HCT116 (cell line): Measurements from ENCODE around the gene TBL1X. TPM values are rescaled to one million over a fixed set of nuclear protein-coding genes. Genes with fewer than 3 reads are reported as not detected.

ENCODE experiments used
- ATAC-seq: fragments of 200-7000 bp; cut with Tn5 transposase; 2 replicates; pipeline ENCODE4 v1.9.1; 2020; ENCODE audit warnings: mild to moderate bottlenecking, moderate library complexity
- BruUV-seq: library from RNA; stranded (reverse); fragments of 400-500 nt; replicated peaks from 2 replicates; lab custom pipeline; 2021; lab: Mats Ljungman, UMichigan
- CTCF ChIA-PET: fragments of 300-600 bp; sonication (Branson Sonifier 250); formaldehyde crosslinking; loops from one replicate; lab custom pipeline; 2021; ENCODE audit warnings: antibody characterized with exemption; lab: Charles Lee
- POLR2A ChIA-PET: fragments of 300-600, 350-600 bp; sonication (Branson Sonifier 250); formaldehyde crosslinking; loops from one replicate; lab custom pipeline; 2021; ENCODE audit warnings: antibody characterized with exemption; lab: Charles Lee
- RAD21 ChIA-PET, 2 experiments: fragments of 300-600 bp; sonication (Branson Sonifier 250); formaldehyde crosslinking; loops; one replicate each; lab custom pipeline; 2023; ENCODE audit warnings: low total read pairs in 2 of 2; ENCODE audit not compliant: uncharacterized antibody in 2 of 2, unreplicated experiment in 2 of 2, low non-redundant PET in 1 of 2; lab: Charles Lee
- DNase-seq: peaks from one replicate; pipeline ENCODE4 v3.0.0-alpha.2; 2010; ENCODE audit warnings: low read depth, low spot score
- H2AFZ ChIP-seq: fragments of 200-600 bp; shearing (Covaris generic), sonication (generic); 2 replicates; pipeline ENCODE4 v1.6.1; 2017; ENCODE audit warnings: low read depth, mixed run types, mixed read lengths, antibody characterized with exemption, low read length; ENCODE audit not compliant: poor library complexity, severe bottlenecking
- H3K27ac ChIP-seq: 2 replicates; pipeline ENCODE4 v1.5.1; 2012; ENCODE audit warnings: low read depth, low read length
- H3K27me3 ChIP-seq: fragments of 200-600 bp; sonication (generic); 2 replicates; pipeline ENCODE4 v1.6.1; 2016; ENCODE audit warnings: mixed run types, low read length, mixed read lengths; ENCODE audit not compliant: insufficient read depth
- H3K36me3 ChIP-seq, 2 experiments: fragments of 200-500 bp in 1 of 2; fragments of 200-600 bp in 1 of 2; sonication (Bioruptor generic) in 1 of 2; sonication (generic) in 1 of 2; 2 replicates each; pipeline versions ENCODE4 v1.5.1 to v1.6.1; 2014 to 2016; ENCODE audit warnings: low read length in 2 of 2, inconsistent platforms in 1 of 2, mixed read lengths in 1 of 2, mixed run types in 1 of 2; ENCODE audit not compliant: insufficient read depth in 2 of 2, control insufficient read depth in 1 of 2
- H3K4me1 ChIP-seq, 2 experiments: fragments of 200-600 bp in 1 of 2; sonication (generic) in 1 of 2; 2 replicates each; pipeline versions ENCODE4 v1.5.1 to v1.6.1; 2012 to 2017; ENCODE audit warnings: low read length in 2 of 2, inconsistent platforms in 1 of 2, mild to moderate bottlenecking in 1 of 2, mixed read lengths in 1 of 2, mixed run types in 1 of 2, moderate library complexity in 1 of 2; ENCODE audit not compliant: insufficient read depth in 2 of 2, control insufficient read depth in 1 of 2
- H3K4me2 ChIP-seq: fragments of 200-600 bp; sonication (generic); 2 replicates; pipeline ENCODE4 v1.6.1; 2017; ENCODE audit warnings: mixed run types, low read length, mixed read lengths
- H3K4me3 ChIP-seq, 2 experiments: fragments of 200-600 bp in 1 of 2; sonication (generic) in 1 of 2; replicated peaks in 1 of 2; 2 replicates each; pipeline ENCODE4 v1.5.1; 2011 to 2016; ENCODE audit warnings: low read length in 2 of 2, control low read depth in 1 of 2, low read depth in 1 of 2, mild to moderate bottlenecking in 1 of 2, mixed read lengths in 1 of 2, mixed run types in 1 of 2
- H3K79me2 ChIP-seq: fragments of 200-600 bp; sonication (generic); 2 replicates; pipeline ENCODE4 v1.6.1; 2017; ENCODE audit warnings: mild to moderate bottlenecking, mixed run types, low read length, moderate library complexity, mixed read lengths; ENCODE audit not compliant: insufficient read depth
- H3K9ac ChIP-seq: fragments of 200-600 bp; sonication (generic); 2 replicates; pipeline ENCODE4 v1.6.1; 2016; ENCODE audit warnings: low read length, mixed read lengths
- H3K9me2 ChIP-seq: fragments of 200-600 bp; sonication (generic), shearing (Covaris generic); 2 replicates; pipeline ENCODE4 v1.6.1; 2017; ENCODE audit warnings: mixed run types, mild to moderate bottlenecking, moderate library complexity; ENCODE audit not compliant: insufficient read depth
- H3K9me3 ChIP-seq, 2 experiments: fragments of 200-500 bp in 1 of 2; fragments of 200-600 bp in 1 of 2; sonication (Bioruptor generic) in 1 of 2; sonication (generic) in 1 of 2; 2 replicates each; pipeline ENCODE4 v1.6.1; 2014 to 2017; ENCODE audit warnings: low read length in 2 of 2, mixed read lengths in 2 of 2, inconsistent platforms in 1 of 2, low read depth in 1 of 2, mild to moderate bottlenecking in 1 of 2, mixed run types in 1 of 2, moderate library complexity in 1 of 2; ENCODE audit not compliant: control insufficient read depth in 1 of 2, insufficient read depth in 1 of 2
- H4K20me1 ChIP-seq: fragments of 200-600 bp; sonication (generic), shearing (Covaris generic); 2 replicates; pipeline ENCODE4 v1.6.1; 2017; ENCODE audit warnings: mixed run types, mild to moderate bottlenecking, moderate library complexity; ENCODE audit not compliant: insufficient read depth
- CBX3 ChIP-seq: IDR thresholded peaks from 2 replicates; pipeline ENCODE4 v1.6.1; 2012; ENCODE audit warnings: low read depth
- EGR1 ChIP-seq: IDR thresholded peaks from 2 replicates; pipeline ENCODE4 v1.6.1; 2012; ENCODE audit warnings: low read depth
- ELF1 ChIP-seq: IDR thresholded peaks from 2 replicates; pipeline ENCODE4 v1.6.1; 2012; ENCODE audit warnings: low read depth, borderline replicate concordance
- FOSL1 ChIP-seq: IDR thresholded peaks from 2 replicates; pipeline ENCODE4 v1.6.1; 2012; ENCODE audit warnings: low read depth
- JUND ChIP-seq: IDR thresholded peaks from 2 replicates; pipeline ENCODE4 v1.6.1; 2012
- POLR2A ChIP-seq: IDR thresholded peaks from 2 replicates; pipeline ENCODE4 v1.7.0; 2011; ENCODE audit warnings: borderline replicate concordance; ENCODE audit not compliant: insufficient read depth, insufficient read length; ENCODE audit errors: extremely low read depth
- POLR2AphosphoS5 ChIP-seq: IDR thresholded peaks from 2 replicates; pipeline ENCODE4 v1.6.1; 2011; ENCODE audit warnings: mild to moderate bottlenecking, low read depth, low read length, moderate library complexity
- RAD21 ChIP-seq: IDR thresholded peaks from 2 replicates; pipeline ENCODE4 v1.6.1; 2012; ENCODE audit warnings: low read depth, mild to moderate bottlenecking
- SIN3A ChIP-seq: IDR thresholded peaks from 2 replicates; pipeline ENCODE4 v1.6.1; 2012; ENCODE audit warnings: low read depth
- SRF ChIP-seq: IDR thresholded peaks from 2 replicates; pipeline ENCODE4 v1.6.1; 2012; ENCODE audit warnings: low read depth
- TCF7L2 ChIP-seq: IDR thresholded peaks from 2 replicates; pipeline ENCODE4 v1.7.0; 2011; ENCODE audit warnings: borderline replicate concordance, inconsistent platforms; ENCODE audit not compliant: insufficient read depth, insufficient read length; ENCODE audit errors: extremely low read depth
- ZBTB33 ChIP-seq: IDR thresholded peaks from 2 replicates; pipeline ENCODE4 v1.6.1; 2011; ENCODE audit warnings: mild to moderate bottlenecking, low read length, moderate library complexity; ENCODE audit not compliant: insufficient replicate concordance; ENCODE audit errors: extremely low read depth
- ZFX ChIP-seq: fragments of 450-650 bp; IDR thresholded peaks from 2 replicates; pipeline ENCODE4 v1.6.1; 2017
- ZNF274 ChIP-seq: fragments of 200-500 bp; sonication (Bioruptor generic); IDR thresholded peaks from 2 replicates; pipeline ENCODE4 v1.6.1; 2014; ENCODE audit warnings: mild to moderate bottlenecking, low read depth, low read length, inconsistent platforms
- intact Hi-C: fragments of 100-400 bp; cut with micrococcal nuclease; formaldehyde crosslinking; loops from 2 replicates; pipeline ENCODE4 v1.10.0; 2022
- total RNA-seq: library from RNA; stranded (reverse); gene quantifications from one replicate; pipeline ENCODE4 v1.2.1, GENCODE V29; 2021; ENCODE audit not compliant: unreplicated experiment
- TF ChIP-seq, protein P1 (sequence below): IDR thresholded peaks from 2 replicates; pipeline ENCODE4 v1.6.1; 2012
- TF ChIP-seq, protein P2 (sequence below), 3 experiments: fragments of 200-600 bp in 1 of 3; sonication (generic) in 1 of 3; IDR thresholded peaks in 2 of 3; conservative IDR thresholded peaks in 1 of 3; 2 replicates each; pipeline ENCODE4 v1.5.1; 2012 to 2017; ENCODE audit warnings: low read depth in 2 of 3, low read length in 2 of 3, antibody characterized with exemption in 1 of 3, borderline replicate concordance in 1 of 3, control low read depth in 1 of 3, mild to moderate bottlenecking in 1 of 3, mixed read lengths in 1 of 3, mixed run types in 1 of 3, moderate library complexity in 1 of 3; ENCODE audit not compliant: insufficient read depth in 1 of 3

Gene TBL1X
- total RNA-seq, 1 experiment from 2014 or later = 37.8 TPM

DNA sequence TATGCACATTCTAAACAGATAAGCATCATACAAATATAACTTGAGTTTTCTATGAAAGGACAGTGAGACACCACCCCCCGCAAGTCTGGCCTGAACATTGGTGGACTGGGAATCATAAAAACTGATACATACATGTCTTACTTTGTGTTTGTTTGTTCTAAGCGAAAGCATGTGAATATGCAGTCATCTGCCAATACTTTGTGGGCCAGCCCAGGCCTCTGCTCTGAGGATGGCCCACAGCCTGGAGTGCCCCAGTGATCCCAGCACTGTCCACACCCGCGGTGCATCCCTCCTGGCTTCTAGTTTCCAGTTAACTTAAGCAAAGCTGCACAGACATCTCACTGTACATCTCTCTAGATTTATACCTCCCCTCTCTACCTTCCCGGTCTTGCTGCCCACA is 154.3 kb downstream of the TBL1X start:
- CTCF ChIA-PET = no interaction called here
- Histone ChIP-seq H3K9me2 (no peaks in the 10 kb centered on the region), H4K20me1 (no peaks in the 10 kb centered on the region), H3K4me2 (no peak overlapping the region), H3K9me3 (no peaks in the 10 kb centered on the region), H3K9ac (no peak overlapping the region), H3K4me3 (no peak overlapping the region), H3K27ac (no peak overlapping the region), H2AFZ (no peak overlapping the region), H3K79me2 (no peaks in the 10 kb centered on the region; the same call in 1 of the 2 replicates), H3K27me3 (no peaks in the 10 kb centered on the region), H3K4me1 (no peaks in the 10 kb centered on the region), H3K36me3 (no peaks in the 10 kb centered on the region)
- intact Hi-C loops = no loop called here
- BruUV-seq = no TSS peak
- RAD21 ChIA-PET = no interaction called here
- DNase-seq (no peak), ATAC-seq (no peak)
- POLR2A ChIA-PET = no interaction called here
- TF ChIP-seq ZFX (no peak), FOSL1 (no peak), ZBTB33 (no peak), RAD21 (no peak), JUND (no peak), ZNF274 (no peak), POLR2A (no peak), ELF1 (no peak), SRF (no peak), CBX3 (no peak), TCF7L2 (no peak), POLR2AphosphoS5 (no peak), SIN3A (no peak), EGR1 (no peak)
- TF ChIP-seq, protein P1, sequence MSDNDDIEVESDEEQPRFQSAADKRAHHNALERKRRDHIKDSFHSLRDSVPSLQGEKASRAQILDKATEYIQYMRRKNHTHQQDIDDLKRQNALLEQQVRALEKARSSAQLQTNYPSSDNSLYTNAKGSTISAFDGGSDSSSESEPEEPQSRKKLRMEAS = no peak
- TF ChIP-seq, protein P2, sequence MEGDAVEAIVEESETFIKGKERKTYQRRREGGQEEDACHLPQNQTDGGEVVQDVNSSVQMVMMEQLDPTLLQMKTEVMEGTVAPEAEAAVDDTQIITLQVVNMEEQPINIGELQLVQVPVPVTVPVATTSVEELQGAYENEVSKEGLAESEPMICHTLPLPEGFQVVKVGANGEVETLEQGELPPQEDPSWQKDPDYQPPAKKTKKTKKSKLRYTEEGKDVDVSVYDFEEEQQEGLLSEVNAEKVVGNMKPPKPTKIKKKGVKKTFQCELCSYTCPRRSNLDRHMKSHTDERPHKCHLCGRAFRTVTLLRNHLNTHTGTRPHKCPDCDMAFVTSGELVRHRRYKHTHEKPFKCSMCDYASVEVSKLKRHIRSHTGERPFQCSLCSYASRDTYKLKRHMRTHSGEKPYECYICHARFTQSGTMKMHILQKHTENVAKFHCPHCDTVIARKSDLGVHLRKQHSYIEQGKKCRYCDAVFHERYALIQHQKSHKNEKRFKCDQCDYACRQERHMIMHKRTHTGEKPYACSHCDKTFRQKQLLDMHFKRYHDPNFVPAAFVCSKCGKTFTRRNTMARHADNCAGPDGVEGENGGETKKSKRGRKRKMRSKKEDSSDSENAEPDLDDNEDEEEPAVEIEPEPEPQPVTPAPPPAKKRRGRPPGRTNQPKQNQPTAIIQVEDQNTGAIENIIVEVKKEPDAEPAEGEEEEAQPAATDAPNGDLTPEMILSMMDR (IDR thresholded peaks at IDR 0.05 in 2 of 3, conservative IDR thresholded peaks at IDR 0.05 in 1 of 3; ENCODE audit: borderline replicate concordance in 1 of 3, insufficient read depth in 1 of 3, low read depth in 2 of 3, low read length in 2 of 3) = no peak
